ENCODE results near the gene CXCL10.

DNA sequence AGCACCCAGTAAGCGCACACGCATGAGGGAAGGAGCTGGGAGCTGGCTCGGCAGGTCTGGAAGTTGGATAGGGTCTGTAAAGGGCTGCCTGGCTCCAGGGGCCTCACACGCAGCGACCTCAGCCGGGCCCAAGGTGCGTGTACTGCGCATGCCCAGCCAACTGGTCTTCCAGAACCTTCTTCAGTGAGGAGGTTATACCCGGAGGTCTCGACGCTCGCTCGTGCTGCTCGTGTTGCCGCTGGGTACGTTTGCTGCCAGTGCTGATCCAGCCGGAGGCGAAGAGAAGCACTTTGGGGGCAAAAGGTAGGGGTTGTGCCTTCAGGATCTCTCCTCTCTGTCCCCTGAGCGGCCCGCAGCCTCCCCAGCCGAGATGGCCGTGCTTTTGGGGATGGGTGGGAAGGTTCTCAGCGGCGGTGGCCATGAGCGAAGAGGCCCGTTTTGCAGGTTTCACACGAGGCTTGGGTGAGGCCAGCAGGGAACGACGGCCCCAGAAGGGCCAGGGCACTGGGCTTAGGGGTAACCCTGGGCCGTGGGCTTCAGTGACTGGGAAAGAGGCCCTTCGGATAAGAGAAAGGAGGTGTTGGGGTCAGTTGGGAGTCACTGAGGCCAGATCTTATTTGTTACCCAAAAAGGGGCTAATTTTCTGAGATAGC, 12.2 kb downstream of the CXCL10 start:
- TF ChIP-seq POLR2AphosphoS5 (IDR thresholded peaks at IDR 0.05; ENCODE audit: low read depth, low read length) (no peak), POLR2A (IDR thresholded peaks at IDR 0.05; ENCODE audit: low read depth, low read length) (no peak)

All from GM12892 (cell line).